Loucy (cell line): ENCODE measurements around the gene TENT4B.

Source experiments
- H2AFZ ChIP-seq: fragments of 200-600 bp; sonication (generic); 2 replicates; pipeline ENCODE4 v1.6.0; 2016; ENCODE audit warnings: antibody characterized with exemption, mild to moderate bottlenecking, low read length, moderate library complexity
- H3F3A ChIP-seq: fragments of 200-600 bp; 2 replicates; pipeline ENCODE4 v1.6.0; 2016; ENCODE audit warnings: antibody characterized with exemption, low read depth, mild to moderate bottlenecking
- H3K27me3 ChIP-seq: fragments of 200-600 bp; sonication (generic); 2 replicates; pipeline ENCODE4 v1.6.1; 2014; ENCODE audit warnings: low read length, mild to moderate bottlenecking; ENCODE audit not compliant: insufficient read depth, poor library complexity, severe bottlenecking
- H3K36me3 ChIP-seq: fragments of 200-600 bp; sonication (generic); 2 replicates; pipeline ENCODE4 v1.6.1; 2016; ENCODE audit warnings: low read length; ENCODE audit not compliant: insufficient read depth
- H3K4me1 ChIP-seq: fragments of 200-600 bp; sonication (generic); 2 replicates; pipeline ENCODE4 v1.5.1; 2014; ENCODE audit warnings: low read length, mild to moderate bottlenecking; ENCODE audit not compliant: insufficient read depth, poor library complexity, severe bottlenecking
- H3K4me2 ChIP-seq: fragments of 200-600 bp; sonication (generic); 2 replicates; pipeline ENCODE4 v1.6.0; 2014; ENCODE audit warnings: antibody characterized with exemption, low read length, low read depth, mild to moderate bottlenecking; ENCODE audit not compliant: poor library complexity, severe bottlenecking
- H3K4me3 ChIP-seq: fragments of 200-600 bp; sonication (generic); 2 replicates; pipeline ENCODE4 v1.5.1; 2014; ENCODE audit warnings: low read length, mild to moderate bottlenecking, mixed read lengths; ENCODE audit not compliant: poor library complexity, severe bottlenecking
- H3K79me2 ChIP-seq: fragments of 200-600 bp; sonication (generic); 2 replicates; pipeline ENCODE4 v1.6.1; 2014; ENCODE audit warnings: low read length; ENCODE audit not compliant: insufficient read depth
- H3K9ac ChIP-seq: fragments of 200-600 bp; sonication (generic); 2 replicates; pipeline ENCODE4 v1.6.0; 2014; ENCODE audit warnings: mild to moderate bottlenecking, low read depth, low read length, moderate library complexity; ENCODE audit not compliant: poor library complexity, severe bottlenecking
- H3K9me2 ChIP-seq: fragments of 200-600 bp; sonication (generic); replicated peaks from 2 replicates; pipeline ENCODE4 v1.6.1; 2016; ENCODE audit warnings: low read depth, low read length, mixed read lengths
- H3K9me3 ChIP-seq: fragments of 200-600 bp; sonication (generic); 2 replicates; pipeline ENCODE4 v1.6.1; 2014; ENCODE audit warnings: mild to moderate bottlenecking, antibody characterized with exemption, low read length, low read depth; ENCODE audit not compliant: insufficient read depth
- H4K20me1 ChIP-seq: fragments of 200-600 bp; sonication (generic); 2 replicates; pipeline ENCODE4 v1.6.0; 2014; ENCODE audit warnings: antibody characterized with exemption, low read length, mild to moderate bottlenecking; ENCODE audit not compliant: insufficient read depth, poor library complexity, severe bottlenecking
- EZH2phosphoT487 ChIP-seq: fragments of 200-600 bp; IDR thresholded peaks from 2 replicates; pipeline ENCODE4 v1.6.1; 2018; ENCODE audit warnings: antibody characterized with exemption, mild to moderate bottlenecking, moderate library complexity, borderline replicate concordance
- TF ChIP-seq, protein P1 (sequence below): fragments of 200-600 bp; sonication (generic); conservative IDR thresholded peaks from 2 replicates; pipeline ENCODE4 v1.5.1; 2014; ENCODE audit warnings: mild to moderate bottlenecking, antibody characterized with exemption, low read length

TENT4B gene

DNA sequence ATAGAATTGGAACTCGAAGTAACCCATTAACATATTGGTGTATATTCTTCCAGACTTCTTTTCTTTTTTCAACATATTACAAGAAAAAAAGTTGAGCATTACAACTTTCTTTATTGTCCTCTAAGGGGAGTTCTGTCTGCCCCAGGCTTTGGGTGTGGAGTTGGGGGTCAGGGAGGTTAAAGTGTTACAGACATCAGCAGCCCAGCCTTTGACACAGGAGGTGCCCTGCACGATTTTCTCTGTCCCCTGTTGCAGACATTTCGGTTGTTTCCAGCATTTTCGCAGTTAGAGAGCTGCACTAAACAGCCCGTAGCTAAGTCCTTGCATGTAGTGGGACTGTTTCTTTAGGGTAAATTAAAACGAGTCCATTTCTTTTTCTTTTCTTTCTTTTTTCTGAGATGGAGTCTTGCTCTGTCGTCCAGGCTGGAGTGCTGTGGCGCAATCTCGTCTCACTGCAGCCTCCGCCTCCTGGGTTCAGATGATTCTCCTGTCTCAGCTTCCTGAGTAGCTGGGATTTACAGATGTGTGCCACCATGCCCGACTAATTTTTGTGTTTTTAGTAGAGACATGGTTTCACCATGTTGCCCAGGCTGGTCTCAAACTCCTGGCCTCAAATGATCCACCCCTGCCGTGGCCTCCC, 99.9 kb downstream of the TENT4B start:
- Histone ChIP-seq H3K27me3 (no peaks in the 10 kb centered on the region), H3K4me2 (no peak overlapping the region), H3K36me3 (no peaks in the 10 kb centered on the region), H4K20me1 (no peaks in the 10 kb centered on the region), H3K9me2 (no peaks in the 10 kb centered on the region), H3F3A (no peaks in the 10 kb centered on the region), H3K4me1 (peaks cover 9% of the 10 kb centered on the region), H3K9me3 (no peaks in the 10 kb centered on the region), H3K9ac (no peak overlapping the region), H2AFZ (no peak overlapping the region), H3K79me2 (no peaks in the 10 kb centered on the region), H3K4me3 (no peak overlapping the region)
- TF ChIP-seq, protein P1, sequence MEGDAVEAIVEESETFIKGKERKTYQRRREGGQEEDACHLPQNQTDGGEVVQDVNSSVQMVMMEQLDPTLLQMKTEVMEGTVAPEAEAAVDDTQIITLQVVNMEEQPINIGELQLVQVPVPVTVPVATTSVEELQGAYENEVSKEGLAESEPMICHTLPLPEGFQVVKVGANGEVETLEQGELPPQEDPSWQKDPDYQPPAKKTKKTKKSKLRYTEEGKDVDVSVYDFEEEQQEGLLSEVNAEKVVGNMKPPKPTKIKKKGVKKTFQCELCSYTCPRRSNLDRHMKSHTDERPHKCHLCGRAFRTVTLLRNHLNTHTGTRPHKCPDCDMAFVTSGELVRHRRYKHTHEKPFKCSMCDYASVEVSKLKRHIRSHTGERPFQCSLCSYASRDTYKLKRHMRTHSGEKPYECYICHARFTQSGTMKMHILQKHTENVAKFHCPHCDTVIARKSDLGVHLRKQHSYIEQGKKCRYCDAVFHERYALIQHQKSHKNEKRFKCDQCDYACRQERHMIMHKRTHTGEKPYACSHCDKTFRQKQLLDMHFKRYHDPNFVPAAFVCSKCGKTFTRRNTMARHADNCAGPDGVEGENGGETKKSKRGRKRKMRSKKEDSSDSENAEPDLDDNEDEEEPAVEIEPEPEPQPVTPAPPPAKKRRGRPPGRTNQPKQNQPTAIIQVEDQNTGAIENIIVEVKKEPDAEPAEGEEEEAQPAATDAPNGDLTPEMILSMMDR = no peak
- no peak for TF ChIP-seq EZH2phosphoT487

- Histone ChIP-seq H3K36me3 (no peaks in the 10 kb centered on the region), H3F3A (no peaks in the 10 kb centered on the region), H3K9me3 (no peaks in the 10 kb centered on the region), H4K20me1 (no peaks in the 10 kb centered on the region), H3K79me2 (no peaks in the 10 kb centered on the region), H3K4me3 (no peak overlapping the region), H3K4me2 (no peak overlapping the region), H3K27me3 (no peaks in the 10 kb centered on the region), H2AFZ (no peak overlapping the region), H3K9ac (no peak overlapping the region), H3K4me1 (peaks cover 5% of the 10 kb centered on the region), H3K9me2 (no peaks in the 10 kb centered on the region)
- TF ChIP-seq, protein P1 = no peak
- no peak for TF ChIP-seq EZH2phosphoT487
These were observed 100.4 kb downstream of the TENT4B start for GRCh38 chr16:50253514-50253910.

DNA sequence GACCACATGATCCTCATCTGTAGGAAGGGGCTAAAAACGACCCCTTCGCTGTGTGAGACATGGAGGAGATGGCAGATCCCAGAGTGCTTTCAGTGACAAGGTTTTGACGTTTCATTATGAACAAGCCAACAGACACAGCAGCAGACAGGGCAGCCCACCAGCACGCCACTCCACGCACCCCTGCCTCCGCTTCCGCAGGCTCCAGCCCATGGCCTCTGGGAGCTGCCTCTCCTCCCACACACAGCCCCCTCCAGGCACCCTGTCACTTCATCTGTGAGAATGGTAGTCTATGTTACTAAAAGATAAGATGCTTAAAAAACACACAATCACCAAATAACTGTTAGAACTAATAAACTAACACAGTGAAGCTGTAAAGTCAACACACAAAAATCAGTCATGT, 101.0 kb downstream of the TENT4B start:
- Histone ChIP-seq H3K9me2 (no peaks in the 10 kb centered on the region), H3K36me3 (no peaks in the 10 kb centered on the region), H3K9ac (no peak overlapping the region), H2AFZ (no peak overlapping the region), H3K4me1 (peaks cover 4% of the 10 kb centered on the region), H3K4me2 (no peak overlapping the region), H3K27me3 (no peaks in the 10 kb centered on the region), H3K4me3 (no peak overlapping the region), H3K9me3 (no peaks in the 10 kb centered on the region), H4K20me1 (no peaks in the 10 kb centered on the region), H3K79me2 (no peaks in the 10 kb centered on the region), H3F3A (no peaks in the 10 kb centered on the region)
- no peak for TF ChIP-seq EZH2phosphoT487
- TF ChIP-seq, protein P1 = no peak
